A549 treated with CORT108297 at 1 μM for 4 hours (cell line): ENCODE measurements around the gene LYPD4. TPM values are rescaled to one million over a fixed set of nuclear protein-coding genes. Genes with fewer than 3 reads are reported as not detected.

Experiments
- total RNA-seq: library from RNA; stranded (reverse); fragments of 200-300 nt; extraction: Qiagen RNA extraction; gene quantifications from 5 replicates; pipeline ENCODE4 v1.2.3, GENCODE V29; 2022

LYPD4 gene
- not detected in 5 replicates for total RNA-seq

GRCh38 chr19:41844601-41845000, at the start of gene LYPD4:
LYPD4 (minus strand) TSS chr19:41844683; CDS start chr19:41839285, 5,398 bp downstream.

DNA sequence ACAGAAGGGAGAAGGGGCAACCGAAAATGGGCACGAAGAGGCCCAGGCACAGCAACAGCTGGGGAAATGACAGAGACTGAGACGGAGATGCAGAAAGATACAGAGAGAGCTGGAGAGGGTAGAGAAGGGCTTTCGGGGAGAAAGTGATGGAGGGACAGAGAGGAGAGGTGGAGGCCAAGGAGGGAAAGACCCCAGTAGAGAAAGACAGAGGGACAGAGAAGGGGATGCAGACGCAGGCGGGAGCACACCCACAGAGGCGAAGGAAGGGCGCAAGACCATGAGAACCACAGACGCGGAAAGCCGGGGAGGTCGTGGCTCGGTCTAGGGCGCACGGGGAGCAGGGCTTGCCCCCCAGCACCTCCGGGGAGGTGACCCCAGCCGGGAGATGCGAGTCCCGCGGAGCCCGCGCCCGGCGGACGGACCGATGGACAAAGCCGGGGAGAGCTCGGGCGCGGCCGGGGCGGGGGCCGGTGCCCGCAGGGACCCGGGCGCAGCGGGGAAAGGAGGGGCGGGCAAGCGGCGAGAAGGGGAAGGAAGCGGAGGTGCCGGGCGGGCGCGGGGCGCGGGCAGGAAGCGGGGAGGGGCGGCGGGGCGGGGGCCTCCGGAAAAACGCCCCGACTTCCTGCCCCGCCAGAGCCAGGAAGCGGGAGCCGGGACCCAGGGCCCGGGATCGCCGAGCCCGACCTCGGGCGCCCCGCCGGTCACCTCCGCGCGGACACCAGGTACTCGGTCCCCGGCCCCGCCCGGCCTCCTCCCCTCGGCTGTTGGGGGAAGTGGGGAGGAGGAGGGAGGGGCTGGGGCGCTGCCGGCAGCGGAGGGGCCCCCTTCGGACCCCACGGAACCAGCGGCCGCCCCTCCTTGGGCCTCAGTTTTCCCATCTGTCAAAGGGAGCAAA, 38.3 kb upstream of the LYPD4 start, which contains the start of gene ARHGEF1:
TSS of gene ARHGEF1 (plus strand) at position 617 of the 895 bp plus-strand sequence. CDS start 4,899 bp downstream, outside the sequence.

GRCh38 chr19:41876847-41877832, 32.7 kb upstream of the LYPD4 start, which contains the start of gene CD79A:
CD79A (plus strand) TSS chr19:41877279; CDS start chr19:41877305, 26 bp downstream.

DNA sequence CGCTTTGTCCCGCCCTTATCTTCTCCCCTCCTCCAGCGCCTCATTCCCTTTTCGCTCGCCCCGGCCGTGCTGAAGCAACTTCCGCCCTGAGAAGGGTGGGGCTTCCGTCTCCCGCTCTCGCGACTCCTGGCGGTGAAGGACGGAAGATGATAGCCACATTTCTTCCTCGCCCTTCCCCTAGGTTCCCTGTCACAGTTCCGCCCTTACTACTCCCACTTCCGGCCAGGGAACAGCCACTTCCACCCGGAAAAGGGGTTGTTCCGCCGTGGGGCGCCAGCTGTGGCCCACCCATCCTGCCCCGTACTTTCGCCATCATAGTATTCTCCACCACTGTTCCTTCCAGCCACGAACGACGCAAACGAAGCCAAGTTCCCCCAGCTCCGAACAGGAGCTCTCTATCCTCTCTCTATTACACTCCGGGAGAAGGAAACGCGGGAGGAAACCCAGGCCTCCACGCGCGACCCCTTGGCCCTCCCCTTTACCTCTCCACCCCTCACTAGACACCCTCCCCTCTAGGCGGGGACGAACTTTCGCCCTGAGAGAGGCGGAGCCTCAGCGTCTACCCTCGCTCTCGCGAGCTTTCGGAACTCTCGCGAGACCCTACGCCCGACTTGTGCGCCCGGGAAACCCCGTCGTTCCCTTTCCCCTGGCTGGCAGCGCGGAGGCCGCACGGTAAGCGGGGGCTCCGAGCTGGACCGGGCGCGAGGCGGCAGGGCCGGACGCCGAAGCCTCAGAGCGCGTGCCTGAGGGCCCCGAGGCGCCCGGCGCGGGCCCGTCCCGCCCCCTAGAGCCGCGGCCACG, 15.3 kb upstream of the LYPD4 start, which contains the start of gene RPS19:
TSS of gene RPS19 (plus strand) at position 638 of the 801 bp plus-strand sequence. CDS start 520 bp downstream, outside the sequence.

DNA sequence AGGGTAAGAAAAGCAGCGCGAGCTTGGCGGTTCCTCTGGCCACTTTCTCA, 343 bp upstream of the LYPD4 start, which contains the start of gene DMRTC2:
TSS of gene DMRTC2 (plus strand) at position 42 of the 50 bp plus-strand sequence. CDS start 2,387 bp downstream, outside the sequence.

DNA sequence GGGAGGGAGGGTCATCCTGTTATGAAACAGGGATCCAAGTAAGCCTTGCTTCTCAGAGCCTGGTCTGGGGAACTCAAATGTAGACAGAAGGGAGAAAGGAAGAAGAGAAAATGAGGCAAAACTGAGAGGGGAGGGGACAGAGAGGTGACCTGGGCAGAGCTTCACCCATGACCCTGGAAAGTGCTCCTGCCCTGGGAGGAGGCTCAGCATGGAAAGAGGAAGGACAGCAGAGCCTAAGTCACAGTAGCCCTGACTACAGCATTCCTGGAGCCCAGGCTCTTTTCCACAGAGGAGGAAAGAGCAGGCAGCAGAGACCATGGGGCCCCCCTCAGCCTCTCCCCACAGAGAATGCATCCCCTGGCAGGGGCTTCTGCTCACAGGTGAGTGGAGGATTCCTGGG, 48.1 kb downstream of the LYPD4 start, which contains the start of gene CEACAM3:
TSS of gene CEACAM3 (plus strand) at position 226 of the 400 bp plus-strand sequence. CDS start at position 317, 91 bp downstream.

Other genes with a start within 250 kb of the LYPD4 start
- not detected in 5 replicates for gene CEACAM4, start 217.6 kb downstream of the LYPD4 start, total RNA-seq
- gene CEACAM7, start 156.4 kb downstream of the LYPD4 start, total RNA-seq: 0.10 to 0.22 TPM (median 0.12 TPM) in 3 of 5 replicates, not detected in the others
- 1.8 to 2.1 TPM (median 2.1 TPM) in 5 replicates for gene CEACAM5, start 136.1 kb downstream of the LYPD4 start, total RNA-seq
- 20.1 to 28.5 TPM (median 24.0 TPM) in 5 replicates for gene CEACAM6, start 89.2 kb downstream of the LYPD4 start, total RNA-seq
- not detected in 5 replicates for gene CEACAM3, start 48.1 kb downstream of the LYPD4 start, total RNA-seq
- gene DMRTC2, start 359 bp upstream of the LYPD4 start, total RNA-seq: not detected in 5 replicates
- 9,141 to 10,549 TPM (median 9,318 TPM) in 5 replicates for gene RPS19, start 15.6 kb upstream of the LYPD4 start, total RNA-seq
- 0.47 to 1.3 TPM (median 1.0 TPM) in 5 replicates for gene CD79A, start 32.6 kb upstream of the LYPD4 start, total RNA-seq
- gene ARHGEF1, start 38.5 kb upstream of the LYPD4 start, total RNA-seq: 75.9 to 131 TPM (median 118 TPM) in 5 replicates
- gene ERFL, start 83.8 kb upstream of the LYPD4 start, total RNA-seq: 0.25 to 0.35 TPM (median 0.32 TPM) in 5 replicates
- gene RABAC1, start 114.6 kb upstream of the LYPD4 start, total RNA-seq: 181 to 291 TPM (median 265 TPM) in 5 replicates
- 3.6 to 5.7 TPM (median 5.3 TPM) in 5 replicates for gene ATP1A3, start 149.5 kb upstream of the LYPD4 start, total RNA-seq
- gene GRIK5, start 225.5 kb upstream of the LYPD4 start, total RNA-seq: 0.38 to 0.72 TPM (median 0.58 TPM) in 5 replicates
- 26.8 to 41.0 TPM (median 37.4 TPM) in 5 replicates for gene ZNF574, start 231.5 kb upstream of the LYPD4 start, total RNA-seq